Testis (tissue), 3 donors: ENCODE data around the gene MAT2A. TPM values are rescaled to one million over a fixed set of nuclear protein-coding genes. Genes with fewer than 3 reads are reported as not detected.

ENCODE experiments used
- DNase-seq: peaks from one replicate; pipeline ENCODE4 v3.0.0-alpha.2; 2019
- H3K27ac ChIP-seq, 2 donors: fragments of 200-600 bp; sonication (generic); one replicate each; pipeline ENCODE4 v1.5.1; 2019
- H3K27me3 ChIP-seq: fragments of 200-600 bp; sonication (generic); one replicate; pipeline ENCODE4 v1.5.1; 2019
- H3K36me3 ChIP-seq: fragments of 200-600 bp; sonication (generic); one replicate; pipeline ENCODE4 v1.5.1; 2017; ENCODE audit warnings: low read depth; ENCODE audit errors: missing control alignments
- H3K4me1 ChIP-seq: fragments of 200-600 bp; sonication (generic); one replicate; pipeline ENCODE4 v1.5.1; 2019
- H3K4me3 ChIP-seq, 2 donors: fragments of 200-600 bp; sonication (generic); one replicate each; pipeline ENCODE4 v1.5.1; 2017 to 2019
- H3K9me3 ChIP-seq: fragments of 200-600 bp; sonication (generic); one replicate; pipeline ENCODE4 v1.5.1; 2017
- CTCF ChIP-seq, 3 experiments: fragments of 450-650 bp in 2 of 3; fragments of 200-600 bp in 1 of 3; sonication (generic) in 1 of 3; IDR thresholded peaks; one replicate each; pipeline ENCODE4 v1.5.1; 2016 to 2019; ENCODE audit warnings: antibody characterized with exemption in 3 of 3, mild to moderate bottlenecking in 2 of 3, moderate library complexity in 1 of 3
- POLR2A ChIP-seq: fragments of 450-650 bp; IDR thresholded peaks from one replicate; pipeline ENCODE4 v1.6.1; 2017; ENCODE audit warnings: antibody characterized with exemption, mild to moderate bottlenecking, moderate library complexity
- WGBS, 2 donors: methylation state at CpG; one replicate each; pipeline ENCODE4 v1.1.5; 2018; 5-methylcytosine and 5-hydroxymethylcytosine counted together
- intact Hi-C: fragments of 100-400 bp; cut with DNase I; formaldehyde crosslinking; loops from one replicate; pipeline ENCODE4 v1.15.1; 2023; ENCODE audit warnings: low total_unique reads
- polyA plus RNA-seq: library from polyadenylated mRNA; stranded (reverse); fragments of 350-450 nt; fragmentation: Illumina TruSeq; extraction: RNeasy Lipid Tissue Mini Kit (QIAGEN cat#74804); gene quantifications from one replicate; pipeline ENCODE4 v1.2.3, GENCODE V29; 2014; ENCODE audit warnings: low read depth, low replicate concordance; ENCODE audit not compliant: insufficient read depth
- total RNA-seq, 2 donors: library from RNA; depleted of rRNA; stranded (reverse); fragments of >200 nt; gene quantifications; one replicate each; pipeline ENCODE4 v1.2.3, GENCODE V29; 2016

Gene MAT2A
- total and polyA plus RNA-seq, 3 donors from 2014 or later = 198 to 268 (median 219) TPM

GRCh38 chr2:85579266-85579935 is 40.4 kb downstream of the MAT2A start:
- H3K27me3 ChIP-seq = no peaks in the 10 kb centered on the region
- intact Hi-C loops = no loop called here
- H3K9me3 ChIP-seq = no peaks in the 10 kb centered on the region
- no peaks in the 10 kb centered on the region for H3K36me3 ChIP-seq
- 29 to 46% methylated on average over 6 of the region's 6 CpGs for WGBS, 2 donors
- peaks cover 32% of the 10 kb centered on the region for H3K4me1 ChIP-seq
- no peak for TF ChIP-seq CTCF (IDR thresholded peaks at IDR 0.05)
- no peak for TF ChIP-seq POLR2A
- H3K27ac ChIP-seq = peak overlapping the region; percentile 1 to 59
- no peak for DNase-seq
- no peak overlapping the region for H3K4me3 ChIP-seq

- DNase-seq = no peak
- intact Hi-C loops = no loop called here
- TF ChIP-seq POLR2A = no peak
- no peak for TF ChIP-seq CTCF (IDR thresholded peaks at IDR 0.05)
- no peaks in the 10 kb centered on the region for H3K36me3 ChIP-seq
- no peak overlapping the region for H3K4me3 ChIP-seq
- peaks cover 40% of the 10 kb centered on the region for H3K4me1 ChIP-seq
- peak overlapping the region in 1 of 2 donors; percentile 59 for H3K27ac ChIP-seq
- 64 to 82% methylated on average over 3 of the region's 3 CpGs for WGBS, 2 donors
- H3K27me3 ChIP-seq = no peaks in the 10 kb centered on the region
- no peaks in the 10 kb centered on the region for H3K9me3 ChIP-seq
Measured at GRCh38 chr2:85580206-85580605, 41.2 kb downstream of the MAT2A start.

- no peak overlapping the region for H3K4me3 ChIP-seq
- TF ChIP-seq CTCF (IDR thresholded peaks at IDR 0.05) = no peak
- H3K9me3 ChIP-seq = no peaks in the 10 kb centered on the region
- no peaks in the 10 kb centered on the region for H3K27me3 ChIP-seq
- H3K36me3 ChIP-seq = no peaks in the 10 kb centered on the region
- intact Hi-C loops = no loop called here
- peaks cover 44% of the 10 kb centered on the region for H3K4me1 ChIP-seq
- DNase-seq = no peak
- 66 to 77% methylated on average over 1 of the region's 1 CpG for WGBS, 2 donors
- no peak overlapping the region for H3K27ac ChIP-seq
Measured at GRCh38 chr2:85582492-85582891, 43.5 kb downstream of the MAT2A start.

GRCh38 chr2:85583667-85584353 is 44.8 kb downstream of the MAT2A start:
- Histone ChIP-seq H3K9me3 (no peaks in the 10 kb centered on the region), H3K36me3 (no peaks in the 10 kb centered on the region), H3K27ac (peak overlapping the region; percentile 4 to 86), H3K4me3 (peak overlapping the region; percentile 62 to 65), H3K4me1 (peaks cover 43% of the 10 kb centered on the region), H3K27me3 (no peaks in the 10 kb centered on the region)
- no peak for DNase-seq
- WGBS, 2 donors = 32 to 45% methylated on average over 5 to 16 of the region's 16 CpGs
- intact Hi-C loops = no loop called here
- TF ChIP-seq POLR2A (no peak), CTCF (IDR thresholded peaks at IDR 0.05) (no peak)
